HepG2 (cell line): ENCODE data around the gene FAM43A. TPM values are rescaled to one million over a fixed set of nuclear protein-coding genes. Genes with fewer than 3 reads are reported as not detected.

ENCODE experiments used
- EP300 ChIP-seq, 3 experiments: sonication (generic) in 1 of 3; formaldehyde crosslinking in 1 of 3; IDR thresholded peaks; 2 replicates each; pipeline versions ENCODE4 v1.5.1 to v1.6.1; 2011 to 2020; ENCODE audit warnings: low read depth in 2 of 3, low read length in 2 of 3, borderline replicate concordance in 1 of 3, improper control_type of control experiment in 1 of 3, mild to moderate bottlenecking in 1 of 3, missing genetic modification reagents in 1 of 3, moderate library complexity in 1 of 3
- GFI1 ChIP-seq: sonication (generic); formaldehyde crosslinking; IDR thresholded peaks from 2 replicates; pipeline ENCODE4 v1.5.0; 2020; ENCODE audit warnings: missing genetic modification reagents, mild to moderate bottlenecking, borderline replicate concordance
- GTF2F1 ChIP-seq: fragments of 150-350 bp; IDR thresholded peaks from 2 replicates; pipeline ENCODE4 v1.6.1; 2014; ENCODE audit warnings: low read length
- KLF11 ChIP-seq: IDR thresholded peaks from 2 replicates; pipeline ENCODE4 v1.6.1; 2016; ENCODE audit warnings: missing compliant biosample characterization
- NR2C2 ChIP-seq: sonication (generic); formaldehyde crosslinking; IDR thresholded peaks from 2 replicates; pipeline ENCODE4 v1.4.0; 2020; ENCODE audit warnings: missing genetic modification reagents, mild to moderate bottlenecking, moderate library complexity, borderline replicate concordance
- PATZ1 ChIP-seq: sonication (generic); formaldehyde crosslinking; IDR thresholded peaks from 2 replicates; pipeline ENCODE4 v1.4.0; 2020; ENCODE audit warnings: missing genetic modification reagents
- PREB ChIP-seq: sonication (generic); formaldehyde crosslinking; IDR thresholded peaks from 2 replicates; pipeline ENCODE4 v1.4.0; 2020; ENCODE audit warnings: missing genetic modification reagents
- ZNF503 ChIP-seq: sonication (generic); formaldehyde crosslinking; IDR thresholded peaks from 2 replicates; pipeline ENCODE4 v1.4.0; 2020; ENCODE audit warnings: missing genetic modification reagents
- polyA plus RNA-seq, 8 experiments: library from polyadenylated mRNA; depleted of rRNA in 3 of 8; stranded (reverse) in 7 of 8; unstranded in 1 of 8; fragments of >200 nt; fragmentation: Illumina TruSeq in 4 of 8; extraction: Trizol in 4 of 8; gene quantifications; 2 replicates each; pipeline versions ENCODE4 v1.2.1 to v1.2.3, GENCODE V29; 2011 to 2016; ENCODE audit warnings: low read depth in 4 of 8, missing spikeins in 1 of 8, mixed read lengths in 1 of 8; ENCODE audit not compliant: insufficient read depth in 1 of 8
- total RNA-seq, 5 experiments: library from RNA; depleted of rRNA; stranded (reverse); fragments of >200 nt; fragmentation: Illumina TruSeq; extraction: Trizol; gene quantifications; 2 replicates each; pipeline ENCODE4 v1.2.3, GENCODE V29; 2016; ENCODE audit warnings: low read depth in 1 of 5
- TF ChIP-seq, protein P1 (sequence below): sonication (generic); formaldehyde crosslinking; IDR thresholded peaks from 2 replicates; pipeline ENCODE4 v1.5.1; 2020; ENCODE audit warnings: mild to moderate bottlenecking, missing genetic modification reagents, borderline replicate concordance
- TF ChIP-seq, protein P2 (sequence below): sonication (generic); formaldehyde crosslinking; IDR thresholded peaks from 2 replicates; pipeline ENCODE4 v1.9.0; 2021; ENCODE audit warnings: missing genetic modification reagents, borderline replicate concordance

Gene FAM43A
- total and polyA plus RNA-seq, 2 of the 13 experiments (the other 11 are each of a cell fraction or from before 2014, with no cell fraction given) = 0.91 to 1.8 TPM

DNA sequence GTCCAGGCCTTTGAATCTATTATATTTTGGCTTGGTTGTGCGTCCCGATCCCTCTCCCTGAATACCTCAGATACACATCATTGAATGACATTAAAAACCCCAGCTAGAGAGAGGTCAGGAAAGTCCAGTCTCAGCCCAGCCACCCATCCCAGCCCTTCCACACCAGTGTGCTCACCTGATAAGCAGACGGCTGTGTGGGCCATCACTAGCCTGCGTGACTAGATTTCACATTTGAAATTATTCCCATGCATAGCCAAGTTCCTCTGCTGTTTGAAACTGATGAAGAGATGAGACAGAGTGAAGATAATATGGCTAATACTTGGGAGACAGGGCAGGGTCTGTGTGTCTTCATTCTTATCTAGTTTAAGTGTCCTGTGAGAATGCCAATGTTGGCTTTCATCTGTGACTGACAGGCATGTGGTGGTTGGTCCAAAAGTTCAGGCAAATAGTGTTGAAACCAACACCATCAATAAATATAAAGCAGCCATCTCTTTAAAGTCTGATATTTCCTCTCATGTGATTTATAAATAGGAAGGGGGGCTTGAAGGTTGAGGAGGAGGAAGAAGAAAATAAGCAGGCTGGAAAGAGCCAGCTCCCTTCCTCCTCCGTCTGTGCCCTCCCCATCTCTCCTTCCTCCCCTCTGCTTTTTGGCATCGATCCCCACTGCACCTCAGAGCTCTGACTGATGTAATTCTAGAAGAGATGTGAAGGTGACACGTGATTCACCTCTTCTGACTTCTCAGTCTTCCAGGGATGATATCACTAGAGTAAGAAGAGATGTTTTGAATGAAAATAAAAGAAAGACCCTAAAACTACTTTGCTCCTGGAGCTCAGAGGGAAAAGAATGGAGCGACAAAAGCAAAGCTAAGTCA, 5.1 kb downstream of the FAM43A start (continued):
- TF ChIP-seq, protein P1, sequence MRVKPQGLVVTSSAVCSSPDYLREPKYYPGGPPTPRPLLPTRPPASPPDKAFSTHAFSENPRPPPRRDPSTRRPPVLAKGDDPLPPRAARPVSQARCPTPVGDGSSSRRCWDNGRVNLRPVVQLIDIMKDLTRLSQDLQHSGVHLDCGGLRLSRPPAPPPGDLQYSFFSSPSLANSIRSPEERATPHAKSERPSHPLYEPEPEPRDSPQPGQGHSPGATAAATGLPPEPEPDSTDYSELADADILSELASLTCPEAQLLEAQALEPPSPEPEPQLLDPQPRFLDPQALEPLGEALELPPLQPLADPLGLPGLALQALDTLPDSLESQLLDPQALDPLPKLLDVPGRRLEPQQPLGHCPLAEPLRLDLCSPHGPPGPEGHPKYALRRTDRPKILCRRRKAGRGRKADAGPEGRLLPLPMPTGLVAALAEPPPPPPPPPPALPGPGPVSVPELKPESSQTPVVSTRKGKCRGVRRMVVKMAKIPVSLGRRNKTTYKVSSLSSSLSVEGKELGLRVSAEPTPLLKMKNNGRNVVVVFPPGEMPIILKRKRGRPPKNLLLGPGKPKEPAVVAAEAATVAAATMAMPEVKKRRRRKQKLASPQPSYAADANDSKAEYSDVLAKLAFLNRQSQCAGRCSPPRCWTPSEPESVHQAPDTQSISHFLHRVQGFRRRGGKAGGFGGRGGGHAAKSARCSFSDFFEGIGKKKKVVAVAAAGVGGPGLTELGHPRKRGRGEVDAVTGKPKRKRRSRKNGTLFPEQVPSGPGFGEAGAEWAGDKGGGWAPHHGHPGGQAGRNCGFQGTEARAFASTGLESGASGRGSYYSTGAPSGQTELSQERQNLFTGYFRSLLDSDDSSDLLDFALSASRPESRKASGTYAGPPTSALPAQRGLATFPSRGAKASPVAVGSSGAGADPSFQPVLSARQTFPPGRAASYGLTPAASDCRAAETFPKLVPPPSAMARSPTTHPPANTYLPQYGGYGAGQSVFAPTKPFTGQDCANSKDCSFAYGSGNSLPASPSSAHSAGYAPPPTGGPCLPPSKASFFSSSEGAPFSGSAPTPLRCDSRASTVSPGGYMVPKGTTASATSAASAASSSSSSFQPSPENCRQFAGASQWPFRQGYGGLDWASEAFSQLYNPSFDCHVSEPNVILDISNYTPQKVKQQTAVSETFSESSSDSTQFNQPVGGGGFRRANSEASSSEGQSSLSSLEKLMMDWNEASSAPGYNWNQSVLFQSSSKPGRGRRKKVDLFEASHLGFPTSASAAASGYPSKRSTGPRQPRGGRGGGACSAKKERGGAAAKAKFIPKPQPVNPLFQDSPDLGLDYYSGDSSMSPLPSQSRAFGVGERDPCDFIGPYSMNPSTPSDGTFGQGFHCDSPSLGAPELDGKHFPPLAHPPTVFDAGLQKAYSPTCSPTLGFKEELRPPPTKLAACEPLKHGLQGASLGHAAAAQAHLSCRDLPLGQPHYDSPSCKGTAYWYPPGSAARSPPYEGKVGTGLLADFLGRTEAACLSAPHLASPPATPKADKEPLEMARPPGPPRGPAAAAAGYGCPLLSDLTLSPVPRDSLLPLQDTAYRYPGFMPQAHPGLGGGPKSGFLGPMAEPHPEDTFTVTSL (CRISPR knock-in tag) = no peak
- TF ChIP-seq, protein P2, sequence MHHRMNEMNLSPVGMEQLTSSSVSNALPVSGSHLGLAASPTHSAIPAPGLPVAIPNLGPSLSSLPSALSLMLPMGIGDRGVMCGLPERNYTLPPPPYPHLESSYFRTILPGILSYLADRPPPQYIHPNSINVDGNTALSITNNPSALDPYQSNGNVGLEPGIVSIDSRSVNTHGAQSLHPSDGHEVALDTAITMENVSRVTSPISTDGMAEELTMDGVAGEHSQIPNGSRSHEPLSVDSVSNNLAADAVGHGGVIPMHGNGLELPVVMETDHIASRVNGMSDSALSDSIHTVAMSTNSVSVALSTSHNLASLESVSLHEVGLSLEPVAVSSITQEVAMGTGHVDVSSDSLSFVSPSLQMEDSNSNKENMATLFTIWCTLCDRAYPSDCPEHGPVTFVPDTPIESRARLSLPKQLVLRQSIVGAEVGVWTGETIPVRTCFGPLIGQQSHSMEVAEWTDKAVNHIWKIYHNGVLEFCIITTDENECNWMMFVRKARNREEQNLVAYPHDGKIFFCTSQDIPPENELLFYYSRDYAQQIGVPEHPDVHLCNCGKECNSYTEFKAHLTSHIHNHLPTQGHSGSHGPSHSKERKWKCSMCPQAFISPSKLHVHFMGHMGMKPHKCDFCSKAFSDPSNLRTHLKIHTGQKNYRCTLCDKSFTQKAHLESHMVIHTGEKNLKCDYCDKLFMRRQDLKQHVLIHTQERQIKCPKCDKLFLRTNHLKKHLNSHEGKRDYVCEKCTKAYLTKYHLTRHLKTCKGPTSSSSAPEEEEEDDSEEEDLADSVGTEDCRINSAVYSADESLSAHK (CRISPR knock-in tag) = no peak
- peak in 1 of 2 experiments; percentile 8; a peak in 1 of 4 replicates for TF ChIP-seq EP300 (IDR thresholded peaks at IDR 0.05; ENCODE audit: low read depth in 2 of 2, low read length in 2 of 2)
- TF ChIP-seq EP300 (CRISPR knock-in tag; IDR thresholded peaks at IDR 0.05; ENCODE audit: borderline replicate concordance) = no peak
- TF ChIP-seq GFI1 (CRISPR knock-in tag) = no peak
- 0 out of 2 replicates have a peak, but pooled peaks have one; percentile 10 for TF ChIP-seq PATZ1
- no peak for TF ChIP-seq PREB (CRISPR knock-in tag)
- no peak for TF ChIP-seq ZNF503
- no peak for TF ChIP-seq NR2C2 (CRISPR knock-in tag)
- TF ChIP-seq GTF2F1 = no peak
- TF ChIP-seq KLF11 (CRISPR knock-in tag) = no peak
